K562 (cell line): ENCODE measurements around the gene MKNK1. TPM values are rescaled to one million over a fixed set of nuclear protein-coding genes. Genes with fewer than 3 reads are reported as not detected.

ENCODE experiments used
- CBFA2T3 ChIP-seq: fragments of 450-650 bp; IDR thresholded peaks from 2 replicates; pipeline ENCODE4 v1.6.1; 2017
- CTCF ChIP-seq, 3 experiments: IDR thresholded peaks in 2 of 3; conservative IDR thresholded peaks in 1 of 3; 2 replicates each; pipeline ENCODE4 v1.5.1; 2011 to 2012; ENCODE audit warnings: low read length in 3 of 3, mild to moderate bottlenecking in 3 of 3, control low read depth in 2 of 3, improper control_type of control experiment in 1 of 3, inconsistent platforms in 1 of 3, low read depth in 1 of 3, mixed read lengths in 1 of 3, moderate library complexity in 1 of 3; ENCODE audit not compliant: insufficient read depth in 2 of 3
- ELF4 ChIP-seq: fragments of 450-650 bp; formaldehyde crosslinking; IDR thresholded peaks from 2 replicates; pipeline ENCODE4 v1.4.0; 2022; ENCODE audit warnings: missing genetic modification characterization
- FOSL1 ChIP-seq: fragments of 200-800 bp; sonication (Bioruptor generic); conservative IDR thresholded peaks from 2 replicates; pipeline ENCODE4 v1.6.1; 2016; ENCODE audit warnings: missing genetic modification characterization, missing compliant biosample characterization
- FOXJ3 ChIP-seq: sonication (generic); formaldehyde crosslinking; IDR thresholded peaks from 2 replicates; pipeline ENCODE4 v1.4.0; 2020; ENCODE audit warnings: mild to moderate bottlenecking, missing genetic modification reagents
- FOXP1 ChIP-seq: sonication (generic); formaldehyde crosslinking; IDR thresholded peaks from 2 replicates; pipeline ENCODE4 v1.8.0; 2022; ENCODE audit warnings: mild to moderate bottlenecking, missing genetic modification reagents
- GATAD2A ChIP-seq: fragments of 450-650 bp; IDR thresholded peaks from 2 replicates; pipeline ENCODE4 v1.6.1; 2017
- ID3 ChIP-seq, 2 experiments: fragments of 250-450 bp in 1 of 2; fragments of 450-650 bp in 1 of 2; sonication (Bioruptor Pico) in 1 of 2; IDR thresholded peaks; 2 replicates each; pipeline versions ENCODE4 v1.6.1 to v1.8.0; 2016 to 2021; ENCODE audit warnings: mild to moderate bottlenecking in 2 of 2, moderate library complexity in 2 of 2, missing compliant biosample characterization in 1 of 2, missing genetic modification characterization in 1 of 2
- NFIC ChIP-seq: fragments of 450-650 bp; IDR thresholded peaks from 2 replicates; pipeline ENCODE4 v1.6.1; 2017; ENCODE audit warnings: mild to moderate bottlenecking, inconsistent platforms
- NONO ChIP-seq, 2 experiments: fragments of 200-400 bp in 1 of 2; fragments of 450-650 bp in 1 of 2; formaldehyde crosslinking in 1 of 2; IDR thresholded peaks; 2 replicates each; pipeline ENCODE4 v1.6.1; 2017; ENCODE audit warnings: low read depth in 2 of 2, mild to moderate bottlenecking in 2 of 2, moderate library complexity in 2 of 2, low read length in 1 of 2
- NRF1 ChIP-seq, 2 experiments: fragments of 450-650 bp; IDR thresholded peaks in 1 of 2; conservative IDR thresholded peaks in 1 of 2; 2 replicates each; pipeline ENCODE4 v1.6.1; 2014; ENCODE audit warnings: mild to moderate bottlenecking in 2 of 2
- ZC3H4 ChIP-seq: sonication (generic); formaldehyde crosslinking; IDR thresholded peaks from 2 replicates; pipeline ENCODE4 v1.9.0; 2021; ENCODE audit warnings: missing genetic modification reagents, borderline replicate concordance
- ZNF12 ChIP-seq: sonication (generic); formaldehyde crosslinking; IDR thresholded peaks from 2 replicates; pipeline ENCODE4 v1.4.0; 2020; ENCODE audit warnings: mild to moderate bottlenecking, missing genetic modification reagents
- ZNF175 ChIP-seq: fragments of 200-800 bp; sonication (Bioruptor generic); IDR thresholded peaks from 2 replicates; pipeline ENCODE4 v1.6.1; 2016; ENCODE audit warnings: low read depth, mild to moderate bottlenecking, missing genetic modification characterization, missing compliant biosample characterization
- ZNF274 ChIP-seq: IDR thresholded peaks from 2 replicates; pipeline ENCODE4 v1.6.1; 2011; ENCODE audit warnings: low read depth, mild to moderate bottlenecking, low read length, moderate library complexity, borderline replicate concordance
- ZNF354B ChIP-seq: fragments of 250-450 bp; sonication (Bioruptor Pico); IDR thresholded peaks from 2 replicates; pipeline ENCODE4 v1.4.0; 2020
- polyA plus RNA-seq, 8 experiments: library from polyadenylated mRNA; depleted of rRNA in 4 of 8; stranded (reverse) in 5 of 8; unstranded in 3 of 8; fragments of >200 nt; fragmentation: Nextera tagmentation in 2 of 8; fragmentation: Illumina TruSeq in 1 of 8; extraction: Ambion mirVana in 2 of 8; extraction: Trizol in 1 of 8; gene quantifications; 2 replicates each; pipeline versions ENCODE4 v1.2.1 to v1.2.3, GENCODE V29; 2011 to 2014; ENCODE audit warnings: inconsistent platforms in 1 of 8, missing spikeins in 1 of 8
- total RNA-seq, 7 experiments: library from RNA; depleted of rRNA in 6 of 7; stranded (reverse); fragments of >200 nt in 6 of 7; fragmentation: Illumina TruSeq in 2 of 7; extraction: Trizol in 2 of 7; gene quantifications; 2 replicates each; pipeline versions ENCODE4 v1.2.1 to v1.2.3, GENCODE V29; 2011 to 2021; ENCODE audit warnings: low replicate concordance in 1 of 7
- TF ChIP-seq, protein P1 (sequence below), 2 experiments: IDR thresholded peaks; 2 replicates each; pipeline ENCODE4 v1.6.1; 2011; ENCODE audit warnings: borderline replicate concordance in 1 of 2, control low read depth in 1 of 2, low read depth in 1 of 2, low read length in 1 of 2, mild to moderate bottlenecking in 1 of 2, mixed read lengths in 1 of 2, moderate library complexity in 1 of 2; ENCODE audit not compliant: insufficient read depth in 1 of 2, insufficient read length in 1 of 2, poor library complexity in 1 of 2, severe bottlenecking in 1 of 2; ENCODE audit errors: extremely low read depth in 1 of 2
- TF ChIP-seq, protein P2 (sequence below): fragments of 250-450 bp; sonication (Bioruptor Pico); IDR thresholded peaks from 2 replicates; pipeline ENCODE4 v1.8.0; 2022; ENCODE audit warnings: moderate library complexity, mild to moderate bottlenecking, inconsistent platforms
- TF ChIP-seq, protein P3 (sequence below): conservative IDR thresholded peaks from 2 replicates; pipeline ENCODE4 v1.6.1; 2011; ENCODE audit warnings: low read depth, mild to moderate bottlenecking, low read length; ENCODE audit not compliant: control insufficient read depth

MKNK1 gene
- total and polyA plus RNA-seq, 9 of the 15 experiments (the other 6 are each of a cell fraction or from before 2014, with no cell fraction given) = 27.7 to 51.3 (median 43.7) TPM

DNA sequence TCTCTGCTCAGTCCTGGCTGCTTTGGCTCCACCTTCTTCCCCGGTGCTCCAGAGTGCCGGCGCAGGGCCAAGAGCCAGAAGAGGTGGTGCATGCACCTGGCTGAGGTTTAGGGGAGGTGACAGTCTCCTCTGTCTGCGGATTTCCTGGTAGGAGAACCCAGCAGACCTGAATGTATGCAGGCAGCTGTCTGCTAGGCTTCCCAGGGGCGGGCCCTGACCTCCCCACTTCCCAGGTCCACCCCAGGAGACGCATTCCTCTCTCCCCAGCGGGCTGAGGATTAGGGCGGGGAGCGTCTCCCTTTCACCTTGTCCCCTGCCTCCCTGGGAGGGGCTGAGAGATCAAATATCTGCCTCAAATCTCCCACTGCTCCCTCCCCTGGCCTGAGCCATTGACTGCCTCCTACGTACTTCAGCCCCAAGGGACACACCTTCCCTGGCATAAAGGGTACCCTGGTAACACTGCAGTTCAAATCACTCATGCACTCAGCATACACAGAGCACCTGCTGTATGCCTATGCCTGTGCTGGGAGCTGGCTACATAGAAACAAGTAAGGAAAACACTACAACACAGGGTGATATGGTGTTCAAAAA lies 87.0 kb downstream of the MKNK1 start (continued):
- TF ChIP-seq ELF4 (CRISPR knock-in tag) = 0 out of 2 replicates have a peak, but pooled peaks have one; percentile 14
- no peak for TF ChIP-seq FOSL1
- 0 out of 2 replicates have a peak, but pooled peaks have one; percentile 36 for TF ChIP-seq FOXP1 (CRISPR knock-in tag)
- no peak for TF ChIP-seq ZNF274
- TF ChIP-seq CBFA2T3 = no peak
- TF ChIP-seq NONO (IDR thresholded peaks at IDR 0.05; ENCODE audit: low read depth in 2 of 2, low read length in 1 of 2) = peak in 1 of 2 experiments; percentile 9; a peak in 1 of 4 replicates
- no peak for TF ChIP-seq ZC3H4 (CRISPR knock-in tag)
- no peak for TF ChIP-seq GATAD2A
- no peak for TF ChIP-seq ZNF12 (CRISPR knock-in tag)
- TF ChIP-seq NRF1 (conservative IDR thresholded peaks at IDR 0.05 in 1 of 2, IDR thresholded peaks at IDR 0.05 in 1 of 2) = peak; percentile 72 to 75
- no peak for TF ChIP-seq FOXJ3
- TF ChIP-seq, protein P1, sequence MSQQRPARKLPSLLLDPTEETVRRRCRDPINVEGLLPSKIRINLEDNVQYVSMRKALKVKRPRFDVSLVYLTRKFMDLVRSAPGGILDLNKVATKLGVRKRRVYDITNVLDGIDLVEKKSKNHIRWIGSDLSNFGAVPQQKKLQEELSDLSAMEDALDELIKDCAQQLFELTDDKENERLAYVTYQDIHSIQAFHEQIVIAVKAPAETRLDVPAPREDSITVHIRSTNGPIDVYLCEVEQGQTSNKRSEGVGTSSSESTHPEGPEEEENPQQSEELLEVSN (IDR thresholded peaks at IDR 0.05; ENCODE audit: borderline replicate concordance in 1 of 2, extremely low read depth in 1 of 2, insufficient read depth in 1 of 2, insufficient read length in 1 of 2, low read depth in 1 of 2, low read length in 1 of 2, poor library complexity in 1 of 2, severe bottlenecking in 1 of 2) = peak in 1 of 2 experiments; percentile 8
- TF ChIP-seq ZNF175 (CRISPR knock-in tag) = peak; percentile 32; the same call in 1 of the 2 replicates
- peak; percentile 42 for TF ChIP-seq NFIC
- no peak for TF ChIP-seq ID3 (CRISPR knock-in tag; IDR thresholded peaks at IDR 0.05)
- 0 out of 2 replicates have a peak, but pooled peaks have one; percentile 30 for TF ChIP-seq ID3 (tag; IDR thresholded peaks at IDR 0.05)
- peak in 2 of 3 experiments; percentile 18 to 27; a peak in 1 of 6 replicates for TF ChIP-seq CTCF (IDR thresholded peaks at IDR 0.05 in 2 of 3, conservative IDR thresholded peaks at IDR 0.05 in 1 of 3; ENCODE audit: insufficient read depth in 2 of 3, low read depth in 1 of 3, low read length in 3 of 3)
- TF ChIP-seq, protein P2, sequence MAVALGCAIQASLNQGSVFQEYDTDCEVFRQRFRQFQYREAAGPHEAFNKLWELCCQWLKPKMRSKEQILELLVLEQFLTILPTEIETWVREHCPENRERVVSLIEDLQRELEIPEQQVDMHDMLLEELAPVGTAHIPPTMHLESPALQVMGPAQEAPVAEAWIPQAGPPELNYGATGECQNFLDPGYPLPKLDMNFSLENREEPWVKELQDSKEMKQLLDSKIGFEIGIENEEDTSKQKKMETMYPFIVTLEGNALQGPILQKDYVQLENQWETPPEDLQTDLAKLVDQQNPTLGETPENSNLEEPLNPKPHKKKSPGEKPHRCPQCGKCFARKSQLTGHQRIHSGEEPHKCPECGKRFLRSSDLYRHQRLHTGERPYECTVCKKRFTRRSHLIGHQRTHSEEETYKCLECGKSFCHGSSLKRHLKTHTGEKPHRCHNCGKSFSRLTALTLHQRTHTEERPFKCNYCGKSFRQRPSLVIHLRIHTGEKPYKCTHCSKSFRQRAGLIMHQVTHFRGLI (CRISPR knock-in tag) = no peak
- no peak for TF ChIP-seq ZNF354B (CRISPR knock-in tag)
- TF ChIP-seq, protein P3, sequence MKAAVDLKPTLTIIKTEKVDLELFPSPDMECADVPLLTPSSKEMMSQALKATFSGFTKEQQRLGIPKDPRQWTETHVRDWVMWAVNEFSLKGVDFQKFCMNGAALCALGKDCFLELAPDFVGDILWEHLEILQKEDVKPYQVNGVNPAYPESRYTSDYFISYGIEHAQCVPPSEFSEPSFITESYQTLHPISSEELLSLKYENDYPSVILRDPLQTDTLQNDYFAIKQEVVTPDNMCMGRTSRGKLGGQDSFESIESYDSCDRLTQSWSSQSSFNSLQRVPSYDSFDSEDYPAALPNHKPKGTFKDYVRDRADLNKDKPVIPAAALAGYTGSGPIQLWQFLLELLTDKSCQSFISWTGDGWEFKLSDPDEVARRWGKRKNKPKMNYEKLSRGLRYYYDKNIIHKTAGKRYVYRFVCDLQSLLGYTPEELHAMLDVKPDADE = no peak
